NT2/D1 (cell line): Measurements from ENCODE around the gene CASS4.

Experiments
- DNase-seq: peaks from one replicate; pipeline ENCODE4 v3.0.0-alpha.2; 2011; ENCODE audit warnings: low read depth, low spot score
- H3K27me3 ChIP-seq: 2 replicates; pipeline ENCODE4 v1.6.0; 2011; ENCODE audit warnings: mild to moderate bottlenecking; ENCODE audit not compliant: insufficient read length, insufficient read depth
- H3K36me3 ChIP-seq: 2 replicates; pipeline ENCODE4 v1.6.1; 2011; ENCODE audit warnings: mild to moderate bottlenecking, low read length, mixed read lengths; ENCODE audit not compliant: insufficient read depth, insufficient read length
- H3K4me1 ChIP-seq: 2 replicates; pipeline ENCODE4 v1.5.1; 2011; ENCODE audit not compliant: insufficient read depth, insufficient read length
- H3K4me3 ChIP-seq: 2 replicates; pipeline ENCODE4 v1.5.1; 2011; ENCODE audit warnings: low read depth; ENCODE audit not compliant: insufficient read length
- H3K9ac ChIP-seq: 2 replicates; pipeline ENCODE4 v1.6.0; 2011; ENCODE audit warnings: low read depth; ENCODE audit not compliant: insufficient read length
- H3K9me3 ChIP-seq: 2 replicates; pipeline ENCODE4 v1.5.1; 2011; ENCODE audit warnings: mild to moderate bottlenecking, low read length; ENCODE audit not compliant: insufficient read depth
- SUZ12 ChIP-seq: IDR thresholded peaks from 2 replicates; pipeline ENCODE4 v1.6.1; 2011; ENCODE audit not compliant: insufficient read length, insufficient read depth; ENCODE audit errors: extremely low read depth
- YY1 ChIP-seq: IDR thresholded peaks from 2 replicates; pipeline ENCODE4 v1.6.1; 2011; ENCODE audit not compliant: insufficient read length, insufficient read depth
- ZNF274 ChIP-seq: IDR thresholded peaks from 2 replicates; pipeline ENCODE4 v1.6.1; 2011; ENCODE audit warnings: mild to moderate bottlenecking, low read depth, low read length

The CASS4 gene

GRCh38 chr20:56373942-56374341 is 38.1 kb upstream of the CASS4 start:
- no peak for DNase-seq
- Histone ChIP-seq H3K36me3 (peaks cover 94% of the 10 kb centered on the region), H3K4me3 (no peak overlapping the region), H3K9me3 (no peaks in the 10 kb centered on the region), H3K4me1 (no peaks in the 10 kb centered on the region), H3K9ac (no peak overlapping the region), H3K27me3 (no peaks in the 10 kb centered on the region)
- TF ChIP-seq ZNF274 (no peak), YY1 (no peak), SUZ12 (no peak)

DNA sequence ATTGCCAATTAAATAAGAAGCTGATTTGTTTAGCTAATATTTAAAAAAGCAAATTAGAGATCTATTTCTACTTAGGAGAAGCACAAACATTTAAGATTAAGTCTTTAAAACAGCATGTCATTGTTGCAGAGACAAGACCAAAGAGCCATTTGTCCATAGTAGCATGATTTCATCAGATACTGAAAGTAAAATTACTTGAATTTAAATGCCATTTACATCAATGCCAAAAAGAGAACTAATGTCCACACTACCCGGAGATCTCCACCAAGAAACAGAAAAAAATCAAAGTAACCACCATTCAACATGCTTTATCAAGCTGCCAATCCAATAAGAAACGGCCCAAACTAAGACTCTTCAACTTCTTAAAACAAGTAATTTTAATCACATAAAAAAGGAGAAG is 35.7 kb upstream of the CASS4 start:
- no peak for TF ChIP-seq ZNF274
- TF ChIP-seq SUZ12: no peak
- TF ChIP-seq YY1: no peak
- H3K27me3 ChIP-seq: no peaks in the 10 kb centered on the region
- peaks cover 93% of the 10 kb centered on the region for H3K36me3 ChIP-seq
- no peak overlapping the region for H3K9ac ChIP-seq
- no peaks in the 10 kb centered on the region for H3K4me1 ChIP-seq
- no peak for DNase-seq
- H3K4me3 ChIP-seq: no peak overlapping the region
- H3K9me3 ChIP-seq: no peaks in the 10 kb centered on the region

GRCh38 chr20:56378386-56378785 is 33.7 kb upstream of the CASS4 start:
- Histone ChIP-seq H3K9me3 (no peaks in the 10 kb centered on the region), H3K27me3 (no peaks in the 10 kb centered on the region), H3K4me3 (no peak overlapping the region), H3K9ac (no peak overlapping the region), H3K4me1 (peaks cover 3% of the 10 kb centered on the region), H3K36me3 (peaks cover 91% of the 10 kb centered on the region)
- TF ChIP-seq SUZ12: no peak
- TF ChIP-seq ZNF274: no peak
- TF ChIP-seq YY1: no peak
- no peak for DNase-seq

DNA sequence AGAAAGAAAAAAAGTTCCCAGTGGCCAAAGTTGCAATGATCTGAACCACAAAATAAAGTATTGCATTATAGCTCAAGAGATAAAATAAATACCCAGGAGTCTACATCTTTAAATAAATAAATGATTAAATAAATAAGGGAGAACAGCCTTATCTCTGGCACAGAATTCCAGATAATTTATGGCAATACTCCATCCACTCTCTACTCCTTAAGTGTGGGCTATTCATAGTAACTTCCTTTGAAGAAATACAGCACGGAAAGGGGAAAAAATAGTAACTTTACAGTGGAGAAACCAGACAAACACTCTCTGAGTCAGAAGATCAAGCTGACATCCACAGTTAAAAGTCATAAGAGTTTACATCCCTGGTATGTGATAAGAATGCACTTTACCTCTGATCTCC is 31.7 kb upstream of the CASS4 start:
- Histone ChIP-seq H3K27me3 (no peaks in the 10 kb centered on the region), H3K4me3 (no peak overlapping the region), H3K4me1 (peaks cover 3% of the 10 kb centered on the region), H3K36me3 (peaks cover 91% of the 10 kb centered on the region), H3K9me3 (no peaks in the 10 kb centered on the region), H3K9ac (no peak overlapping the region)
- TF ChIP-seq SUZ12 (no peak), ZNF274 (no peak)
- no peak for DNase-seq

GRCh38 chr20:56381501-56381900 is 30.6 kb upstream of the CASS4 start:
- no peak for DNase-seq
- Histone ChIP-seq H3K4me1 (peaks cover 5% of the 10 kb centered on the region), H3K27me3 (no peaks in the 10 kb centered on the region), H3K9ac (no peak overlapping the region), H3K4me3 (no peak overlapping the region), H3K9me3 (no peaks in the 10 kb centered on the region), H3K36me3 (peaks cover 89% of the 10 kb centered on the region)
- TF ChIP-seq YY1 (no peak), ZNF274 (no peak), SUZ12 (no peak)

DNA sequence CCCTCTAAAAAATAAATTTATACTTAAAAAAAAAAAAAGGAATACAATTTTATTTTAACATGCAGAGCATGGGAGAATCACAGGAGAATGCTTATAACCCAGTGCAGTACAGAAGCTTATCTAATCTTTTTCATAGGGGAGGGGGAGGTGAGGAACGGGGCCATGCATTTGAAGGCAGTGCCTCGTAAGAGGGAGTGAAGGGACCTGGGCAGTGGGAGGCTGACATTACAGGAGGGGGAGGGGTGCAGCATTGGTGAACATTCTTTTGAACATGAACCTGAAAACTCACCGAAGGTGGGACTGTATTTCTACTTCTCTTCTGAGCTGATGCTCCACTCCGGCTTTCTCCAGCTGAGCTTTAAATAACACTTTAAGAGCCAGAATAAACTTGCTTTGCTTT is 29.4 kb upstream of the CASS4 start:
- H3K9me3 ChIP-seq: no peaks in the 10 kb centered on the region
- H3K4me1 ChIP-seq: peaks cover 5% of the 10 kb centered on the region
- TF ChIP-seq ZNF274 (no peak), YY1 (no peak), SUZ12 (no peak)
- H3K9ac ChIP-seq: no peak overlapping the region
- H3K36me3 ChIP-seq: peaks cover 89% of the 10 kb centered on the region
- no peaks in the 10 kb centered on the region for H3K27me3 ChIP-seq
- no peak for DNase-seq
- no peak overlapping the region for H3K4me3 ChIP-seq

DNA sequence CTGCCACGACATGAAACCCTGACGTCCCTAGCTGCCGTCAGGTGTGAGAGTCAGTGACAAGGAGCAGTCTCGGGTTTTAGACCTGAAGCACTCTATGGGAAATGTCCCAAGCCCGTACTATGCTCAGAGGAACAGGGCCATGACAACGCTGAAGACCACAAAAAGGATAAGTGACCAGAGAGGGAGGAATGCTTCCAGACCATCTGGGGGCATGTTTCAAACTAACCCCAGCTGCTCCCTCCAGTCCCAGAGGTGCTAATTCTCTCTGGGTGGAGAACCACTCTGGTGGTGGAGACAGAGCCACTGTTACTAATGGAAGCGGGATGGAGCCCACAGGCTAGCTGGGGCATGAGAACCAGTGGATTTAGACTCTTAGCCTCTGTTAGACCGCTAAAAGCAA is 28.7 kb upstream of the CASS4 start:
- no peak overlapping the region for H3K4me3 ChIP-seq
- H3K36me3 ChIP-seq: peaks cover 89% of the 10 kb centered on the region
- no peak overlapping the region for H3K9ac ChIP-seq

GRCh38 chr20:56385130-56385529 is 26.9 kb upstream of the CASS4 start:
- Histone ChIP-seq H3K9ac (no peak overlapping the region), H3K4me3 (no peak overlapping the region), H3K36me3 (peaks cover 91% of the 10 kb centered on the region), H3K4me1 (peaks cover 7% of the 10 kb centered on the region), H3K27me3 (no peaks in the 10 kb centered on the region), H3K9me3 (no peaks in the 10 kb centered on the region)
- DNase-seq: no peak
- TF ChIP-seq SUZ12 (no peak), YY1 (no peak), ZNF274 (no peak)

More for the DNA sequence above, 28.7 kb upstream of the CASS4 start:
- Histone ChIP-seq H3K4me1 (peaks cover 7% of the 10 kb centered on the region), H3K27me3 (no peaks in the 10 kb centered on the region), H3K9me3 (no peaks in the 10 kb centered on the region)
- no peak for TF ChIP-seq ZNF274
- no peak for TF ChIP-seq SUZ12
- TF ChIP-seq YY1: no peak
- no peak for DNase-seq
